Activated naive CD8-positive, alpha-beta T cell treated with anti-CD3 and anti-CD28 coated beads, Interleukin-2, amount 50 U/mL, for 16 hours (primary cell): ENCODE measurements around the gene CSNK1G1.

ENCODE experiments used
- DNase-seq: peaks from one replicate; pipeline ENCODE4 v3.0.0-alpha.2; 2020; ENCODE audit warnings: low read depth, low spot score

The CSNK1G1 gene

GRCh38 chr15:64153480-64154367, 202.2 kb downstream of the CSNK1G1 start:
- peak; percentile 85 for DNase-seq

DNA sequence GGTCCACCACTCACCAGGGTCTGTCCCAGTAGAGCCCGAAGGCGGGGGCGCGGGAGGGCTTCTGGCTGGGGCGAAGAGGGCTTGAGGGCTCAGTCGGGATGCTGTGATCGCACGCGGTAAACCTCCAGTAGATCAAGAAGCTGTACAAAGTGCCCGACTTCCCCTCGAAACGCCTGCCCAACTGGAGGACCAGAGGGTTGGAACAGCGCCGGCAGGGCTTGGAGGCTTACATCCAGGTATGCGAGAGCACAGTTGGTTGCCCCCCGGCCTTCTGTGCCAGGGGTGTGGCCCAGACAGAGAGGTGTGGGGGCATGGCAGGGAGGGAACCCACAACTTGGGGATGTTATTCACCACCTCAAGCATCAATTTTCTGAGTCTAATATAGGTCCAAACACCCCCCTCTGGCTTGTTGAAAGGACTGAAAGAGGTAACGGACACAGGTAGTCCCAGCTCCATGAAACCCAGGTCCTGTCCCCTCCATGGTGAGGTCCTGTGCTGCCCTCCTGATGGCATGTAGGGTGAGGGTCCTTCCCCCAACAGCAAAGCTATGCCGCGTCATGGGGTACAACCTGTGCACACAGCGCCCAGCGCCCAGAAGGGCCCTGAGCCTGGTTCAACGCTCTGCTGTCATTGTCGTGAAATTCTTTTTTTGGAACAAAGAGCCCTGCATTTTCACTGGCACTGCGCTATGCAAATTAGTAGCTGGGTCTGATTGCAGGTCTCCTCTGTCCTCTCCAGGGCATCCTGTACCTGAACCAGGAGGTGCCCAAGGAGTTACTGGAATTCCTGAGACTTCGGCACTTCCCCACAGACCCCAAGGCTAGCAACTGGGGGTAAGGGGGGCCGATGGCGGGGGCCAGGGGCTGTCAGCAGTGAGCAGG, 203.2 kb downstream of the CSNK1G1 start:
- no peak for DNase-seq

DNA sequence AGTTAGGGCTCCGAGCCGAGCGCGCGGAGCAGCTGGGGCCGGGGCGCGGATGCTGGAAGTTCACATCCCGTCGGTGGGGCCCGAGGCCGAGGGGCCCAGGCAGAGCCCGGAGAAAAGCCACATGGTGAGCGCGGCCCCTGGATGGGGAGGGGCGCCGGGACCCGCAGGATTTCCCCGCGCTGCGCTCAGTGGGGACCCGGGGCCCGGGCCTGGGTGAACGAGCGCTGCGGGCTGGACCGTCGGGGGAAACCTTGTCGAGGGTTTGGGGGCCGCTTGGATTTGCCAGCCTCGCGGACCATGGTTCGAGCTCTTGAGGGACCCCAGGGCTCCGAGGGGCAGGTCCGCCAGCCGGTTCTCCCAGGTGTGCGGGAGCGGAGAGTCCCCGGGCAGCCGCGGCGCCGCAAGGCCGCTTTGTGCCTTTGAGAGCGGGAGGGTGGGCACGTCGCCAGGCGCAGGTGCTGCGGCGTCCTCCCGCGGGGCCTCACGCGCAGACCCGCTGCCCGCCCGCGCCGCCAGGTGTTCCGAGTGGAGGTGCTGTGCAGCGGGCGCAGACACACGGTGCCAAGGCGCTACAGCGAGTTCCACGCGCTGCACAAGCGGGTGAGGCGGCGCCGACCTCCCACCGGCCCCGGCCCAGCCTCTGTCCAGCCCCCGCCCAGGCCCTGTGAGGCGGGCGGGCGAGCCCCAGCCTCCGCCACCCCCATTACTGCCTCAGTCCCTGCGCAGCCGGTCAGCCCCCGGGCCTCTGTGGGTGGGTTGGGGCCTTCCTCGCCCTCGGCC, 204.1 kb downstream of the CSNK1G1 start, which contains the start of gene SNX22:
TSS of gene SNX22 (plus strand) at position 5 of the 780 bp plus-strand sequence. CDS start at position 50, 45 bp downstream.
- no peak for DNase-seq

GRCh38 chr15:64149893-64150578, 205.9 kb downstream of the CSNK1G1 start:
- DNase-seq: no peak

DNA sequence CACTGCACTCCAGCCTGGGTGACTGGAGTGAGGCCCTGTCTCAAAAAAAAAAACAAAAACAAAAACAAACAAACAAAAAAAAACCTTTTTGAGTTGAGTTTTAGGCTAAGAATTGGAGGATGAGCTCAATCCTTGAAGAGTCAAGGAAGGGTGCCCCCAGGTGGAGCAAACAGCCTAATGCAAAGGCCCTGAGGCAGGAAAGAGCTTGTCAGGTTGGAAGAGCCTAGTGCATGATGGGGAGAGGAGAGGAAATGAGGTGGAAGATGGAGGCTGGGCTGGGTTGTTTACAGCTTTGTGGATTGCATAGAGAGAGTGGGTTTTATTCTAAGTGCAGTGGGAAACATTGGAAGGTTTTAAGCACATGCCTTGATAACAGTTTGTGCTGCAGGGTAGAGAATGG, 206.5 kb downstream of the CSNK1G1 start:
- no peak for DNase-seq

GRCh38 chr15:64148581-64148980, 207.4 kb downstream of the CSNK1G1 start:
- no peak for DNase-seq

DNA sequence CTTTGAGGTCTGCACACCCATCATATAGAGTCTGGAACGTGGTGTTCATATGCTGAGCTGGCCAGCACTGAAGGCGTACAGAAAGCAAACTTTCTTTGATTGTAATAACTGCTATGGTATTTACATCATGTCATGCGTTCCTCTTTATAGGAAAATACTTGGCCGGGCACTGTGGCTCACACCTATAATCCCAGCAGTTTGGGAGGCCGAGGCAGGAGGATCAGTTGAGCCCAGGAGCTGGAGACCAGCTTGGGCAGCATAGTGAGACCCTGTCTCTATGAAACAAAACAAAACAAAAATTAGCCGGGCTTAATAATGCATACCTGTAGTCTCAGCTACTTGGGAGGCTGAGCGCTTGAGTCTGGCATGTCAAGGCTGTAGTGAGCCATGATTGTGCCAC, 207.8 kb downstream of the CSNK1G1 start:
- DNase-seq: no peak

- DNase-seq: no peak
Observed at GRCh38 chr15:64146885-64147681, 208.9 kb downstream of the CSNK1G1 start.

DNA sequence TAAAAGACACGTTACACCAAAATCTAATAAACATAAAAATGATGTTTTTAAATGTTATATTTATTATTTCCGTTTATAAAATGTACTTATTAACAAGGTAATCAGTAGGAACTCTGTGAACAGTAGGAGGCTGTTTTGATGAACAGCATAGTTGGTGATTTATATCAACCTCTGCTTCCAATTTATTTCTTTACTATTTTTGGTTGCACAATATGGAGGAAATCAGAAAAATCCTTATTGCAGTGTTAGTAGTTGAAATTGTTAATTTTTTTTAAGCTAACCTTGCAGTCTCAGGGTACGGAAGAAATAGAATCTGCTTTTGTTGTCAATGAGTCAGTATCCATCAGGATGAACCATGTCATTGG, 209.5 kb downstream of the CSNK1G1 start:
- DNase-seq: no peak

DNA sequence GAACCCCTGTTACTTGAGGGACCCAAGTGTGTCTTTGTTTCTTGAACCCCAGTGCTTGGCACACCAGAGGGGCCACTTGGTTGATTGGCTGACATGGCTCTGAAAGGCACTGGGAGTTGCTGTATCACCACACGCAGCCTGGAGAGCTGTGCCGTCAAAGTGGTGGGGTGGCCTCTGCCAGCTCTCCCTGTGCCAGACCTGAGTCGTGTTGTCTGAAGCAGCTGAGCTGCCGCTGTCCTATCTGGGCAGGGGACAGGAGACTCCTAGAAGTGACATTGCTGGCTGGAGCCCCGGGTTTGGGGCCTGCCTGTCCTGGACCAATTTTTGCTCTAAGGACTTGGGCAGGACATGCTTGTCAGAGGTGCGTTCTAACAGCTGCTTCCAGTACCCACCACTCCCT, 209.9 kb downstream of the CSNK1G1 start:
- DNase-seq: no peak

- no peak for DNase-seq
Observed at GRCh38 chr15:64144565-64145281, 211.2 kb downstream of the CSNK1G1 start.

- no peak for DNase-seq
Observed at GRCh38 chr15:64144192-64144564, 211.8 kb downstream of the CSNK1G1 start.

DNA sequence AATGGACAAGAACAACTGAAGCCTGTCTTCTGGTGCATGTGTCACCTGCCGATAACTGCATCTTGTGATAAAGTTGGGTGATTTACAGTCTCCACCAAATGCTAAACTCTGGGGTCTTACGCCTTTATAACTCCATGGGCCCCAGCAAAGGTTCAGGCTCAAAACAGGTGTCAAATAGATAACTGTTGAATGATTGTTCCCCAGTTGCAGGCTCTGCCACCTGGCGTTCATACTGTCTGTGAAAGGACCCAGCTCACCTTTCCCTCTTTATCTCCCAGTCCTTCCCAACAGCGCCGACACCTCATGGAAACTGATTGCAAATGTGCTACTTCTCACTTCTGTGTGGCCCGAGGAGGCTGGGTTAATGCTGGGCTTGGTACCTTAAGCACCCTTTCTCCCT, 212.7 kb downstream of the CSNK1G1 start:
- DNase-seq: no peak

DNA sequence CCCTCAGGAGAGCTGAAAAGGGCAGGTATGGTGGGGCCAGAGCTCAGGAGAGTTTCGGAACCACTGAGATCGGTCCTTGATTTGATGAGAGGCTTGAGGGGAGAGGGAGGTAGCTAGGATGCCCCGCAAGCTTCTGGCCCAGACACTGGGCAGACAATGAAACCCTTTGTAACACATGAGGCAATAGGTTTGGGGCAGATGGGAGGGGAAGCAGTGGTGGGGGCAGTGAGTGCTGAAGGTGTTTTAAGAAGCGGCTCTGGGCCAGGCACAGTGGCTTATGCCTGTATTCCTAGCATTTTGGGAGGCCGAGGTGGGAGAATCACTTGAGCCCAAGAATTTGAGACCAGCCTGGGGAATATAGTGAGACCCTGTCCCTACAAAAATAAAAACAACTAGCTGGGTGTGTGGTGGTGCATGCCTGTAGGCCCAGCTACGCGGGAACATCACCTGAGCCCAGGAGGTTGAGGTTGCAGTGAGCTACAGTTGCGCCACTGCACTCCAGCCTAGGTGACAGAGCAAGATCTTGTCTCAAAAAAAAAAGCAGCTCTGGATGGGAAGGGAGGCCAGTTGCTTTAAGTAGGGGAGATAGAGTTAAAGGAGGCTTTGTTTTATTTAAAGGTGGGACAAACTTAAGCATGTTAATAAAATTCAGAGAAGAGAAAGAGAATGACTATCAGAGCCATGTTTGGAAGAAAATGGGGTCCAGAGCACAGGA, 214.0 kb downstream of the CSNK1G1 start:
- DNase-seq: no peak

GRCh38 chr15:64138331-64138941, 217.5 kb downstream of the CSNK1G1 start:
- no peak for DNase-seq

DNA sequence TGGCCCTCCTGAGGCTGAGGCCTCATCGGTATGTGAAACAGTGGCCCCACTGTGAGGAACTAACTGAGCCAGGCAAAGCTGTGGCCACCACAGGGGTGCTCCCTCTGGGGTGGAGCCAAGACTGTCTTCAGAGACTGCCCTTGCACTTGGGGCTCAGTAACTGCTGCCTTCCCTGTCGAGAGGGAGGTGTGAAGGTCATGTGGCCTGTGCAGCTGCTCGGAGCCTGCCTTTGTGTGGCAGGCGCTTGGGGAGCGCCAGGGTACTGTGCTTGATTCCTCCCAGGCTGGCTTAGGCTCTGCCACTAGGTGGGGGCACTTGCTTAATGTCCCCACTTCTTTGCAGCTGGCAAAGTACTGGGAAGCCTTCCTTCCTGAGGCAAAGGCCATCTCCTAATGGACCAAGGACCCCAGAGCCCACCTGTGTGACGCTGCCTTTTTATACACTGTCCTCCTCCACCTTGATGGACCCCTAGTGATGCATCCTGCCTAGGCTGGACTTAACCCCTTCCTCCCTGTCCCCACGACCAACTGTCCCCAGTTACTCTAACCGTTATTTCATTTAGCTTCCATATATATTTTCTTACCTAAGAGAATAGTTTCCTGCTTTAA, 218.6 kb downstream of the CSNK1G1 start:
- no peak for DNase-seq

DNA sequence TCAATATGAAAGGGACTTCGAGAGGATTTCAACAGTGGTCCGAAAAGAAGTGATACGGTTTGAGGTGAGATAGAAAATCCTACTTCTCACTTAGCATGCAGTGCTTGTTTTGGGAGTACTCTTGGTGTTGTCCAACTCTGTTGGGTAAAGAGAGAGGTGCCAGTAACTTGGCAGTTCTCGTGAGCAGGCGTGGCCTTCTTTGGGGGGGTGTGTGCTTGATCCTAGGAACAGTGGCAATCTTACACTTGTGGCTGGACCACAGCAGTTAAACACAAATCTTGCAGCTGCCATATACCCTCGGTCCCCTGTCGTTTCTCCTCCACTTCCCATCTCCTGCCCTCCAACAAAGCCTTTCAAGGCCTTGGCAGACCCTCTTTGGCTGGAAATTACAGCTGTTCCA, 219.6 kb downstream of the CSNK1G1 start:
- no peak for DNase-seq

DNA sequence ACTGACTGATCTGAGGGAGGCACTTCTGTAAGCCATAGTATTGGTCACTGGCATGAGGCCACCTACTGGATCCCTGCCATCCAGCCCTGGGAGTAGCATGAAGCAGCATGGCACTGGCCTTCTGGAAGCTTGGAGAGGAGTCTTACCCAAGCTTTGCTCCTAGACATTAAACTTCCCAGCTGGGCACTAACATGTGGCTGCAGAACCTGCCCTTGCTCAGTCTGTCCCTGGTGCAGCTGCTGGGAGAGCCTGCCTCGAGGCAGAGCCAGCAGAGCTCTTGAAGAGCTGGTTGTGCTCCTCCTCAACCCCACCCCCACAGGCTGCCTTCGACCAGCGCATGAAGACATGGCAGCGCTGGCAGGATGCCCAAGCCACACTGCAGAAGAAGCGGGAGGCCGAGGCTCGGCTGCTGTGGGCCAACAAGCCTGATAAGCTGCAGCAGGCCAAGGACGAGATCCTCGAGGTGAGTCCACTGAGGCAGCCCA, 221.6 kb downstream of the CSNK1G1 start:
- no peak for DNase-seq
